Superior temporal gyrus (tissue), 1 donor: ENCODE measurements around the gene TEX54.
"Not testable (repeated sequence)": the region's sequence is repeated elsewhere in the genome, so short reads cannot be mapped to it uniquely, and the experiment has no call there.

Experiments used
- DNase-seq: peaks from one replicate; pipeline ENCODE4 v3.0.0-alpha.2; 2016; ENCODE audit errors: extremely low spot score

The TEX54 gene

DNA sequence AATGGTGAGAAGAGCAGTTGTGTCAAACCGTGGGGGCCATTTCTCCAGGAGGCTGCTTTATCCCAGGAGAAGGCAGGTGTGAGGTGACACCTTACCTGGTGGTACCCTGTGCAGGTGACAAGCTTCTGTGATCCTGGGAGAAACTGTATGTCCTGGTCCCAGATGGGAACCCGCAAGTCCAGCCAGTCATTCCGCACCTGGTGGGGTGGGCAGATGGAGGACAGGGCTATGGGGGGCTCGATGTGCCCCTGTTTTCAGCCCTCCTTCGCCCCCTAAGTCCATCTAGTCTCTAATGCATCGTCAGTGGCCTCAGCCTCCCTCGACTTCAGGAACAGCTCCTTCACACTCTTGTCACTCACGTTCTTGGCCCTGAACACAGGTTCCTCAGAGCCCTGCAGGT lies 2.7 kb upstream of the TEX54 start:
- no peak for DNase-seq

- DNase-seq: peak; percentile 99
Observed at GRCh38 chr11:62831520-62832335, 913 bp downstream of the TEX54 start, which contains the start of gene STX5. Gene STX5 (minus strand): TSS chr11:62832051. CDS start chr11:62831243, 808 bp downstream.

GRCh38 chr11:62830904-62831519 lies 1.6 kb downstream of the TEX54 start:
- DNase-seq: no peak

GRCh38 chr11:62828130-62828529 lies 4.5 kb downstream of the TEX54 start:
- not testable (repeated sequence) for DNase-seq

DNA sequence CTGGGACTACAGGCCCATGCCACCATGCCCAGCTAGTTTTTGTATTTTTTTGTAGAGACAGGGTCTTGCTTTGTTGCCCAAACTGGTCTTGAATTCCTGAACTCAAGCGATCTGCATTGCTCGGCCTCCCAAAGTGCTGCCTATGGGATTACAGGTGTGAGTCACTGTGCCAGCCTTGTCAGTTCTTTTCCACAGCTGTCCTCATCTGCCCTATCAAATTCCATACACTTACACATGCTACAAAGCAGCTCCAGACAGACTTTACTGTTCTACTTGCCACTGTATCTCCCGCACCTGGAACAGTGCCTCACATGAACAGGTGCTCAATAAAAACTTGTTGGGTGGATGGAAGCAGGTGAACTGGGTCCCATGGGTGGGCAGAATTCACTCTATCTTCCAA lies 9.0 kb downstream of the TEX54 start:
- DNase-seq: no peak

DNA sequence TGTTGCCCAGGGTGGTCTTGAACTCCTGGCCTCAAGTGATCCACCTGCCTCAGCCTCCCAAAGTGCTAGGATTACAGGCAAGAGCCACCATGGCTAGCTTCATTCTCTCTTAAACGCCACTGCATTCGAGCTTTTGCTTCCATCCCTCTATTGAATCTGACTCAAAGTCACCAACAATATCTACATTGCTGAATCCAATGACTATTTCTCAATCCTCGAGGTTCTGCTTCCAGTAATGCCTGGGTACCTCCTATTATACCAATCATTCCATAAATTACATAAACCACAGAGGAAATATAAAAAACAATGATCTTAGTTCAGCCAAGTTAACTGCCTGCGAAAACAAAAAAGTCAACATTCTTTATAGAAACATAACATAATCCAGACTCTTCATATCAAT lies 15.5 kb downstream of the TEX54 start:
- no peak for DNase-seq

GRCh38 chr11:62816557-62816956 lies 16.1 kb downstream of the TEX54 start:
- DNase-seq: no peak

- DNase-seq: no peak
Observed at GRCh38 chr11:62811659-62812058, 21.0 kb downstream of the TEX54 start.

DNA sequence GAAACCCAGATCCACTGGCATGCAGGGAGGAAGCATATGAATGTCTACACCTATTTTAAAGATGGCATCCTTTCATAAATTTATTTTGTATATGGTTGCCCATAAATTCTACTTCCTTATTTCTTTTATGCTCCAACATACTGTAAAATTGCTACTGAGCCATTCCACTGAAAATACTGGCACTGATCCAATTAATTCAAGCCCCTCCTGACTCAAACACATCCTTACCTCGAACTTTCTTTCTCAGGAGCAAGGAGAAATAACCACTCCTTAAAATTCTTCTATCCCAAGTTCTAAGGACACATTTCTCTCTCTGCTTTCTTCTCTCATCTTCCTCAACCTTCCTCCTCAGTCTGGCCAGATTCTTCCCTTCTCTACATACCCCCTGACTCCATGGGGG lies 21.9 kb downstream of the TEX54 start:
- no peak for DNase-seq

DNA sequence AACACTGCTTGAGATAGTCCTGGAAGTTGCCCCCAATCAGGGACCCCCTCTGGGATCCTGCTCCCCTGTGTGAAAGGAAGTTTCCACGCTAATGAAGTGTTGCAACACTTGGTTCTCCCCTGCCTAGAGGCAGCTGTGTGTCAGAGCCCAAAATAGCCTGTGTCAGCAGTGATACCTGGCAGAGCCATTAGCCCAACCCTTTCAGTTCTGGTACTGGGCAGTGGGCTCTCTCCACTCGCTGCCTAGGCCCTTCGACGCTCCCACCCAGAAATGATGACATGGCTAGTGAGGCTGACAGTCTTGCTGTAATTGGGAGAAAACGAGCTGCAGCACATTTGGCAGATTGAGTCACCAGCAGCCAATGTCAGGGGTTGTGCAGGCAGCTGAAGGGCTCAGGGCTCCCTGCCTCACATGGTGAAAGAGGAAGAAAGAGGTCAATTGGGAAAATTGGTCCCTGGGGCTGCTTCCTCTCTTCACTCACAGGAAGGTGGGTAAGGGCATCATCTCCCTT lies 26.0 kb downstream of the TEX54 start:
- DNase-seq: no peak

- no peak for DNase-seq
Observed at GRCh38 chr11:62805961-62806441, 26.6 kb downstream of the TEX54 start.

GRCh38 chr11:62805076-62805892 lies 27.4 kb downstream of the TEX54 start, which contains the start of gene NXF1:
Gene NXF1 (minus strand): TSS chr11:62805440. CDS start chr11:62805356, 84 bp downstream.
- DNase-seq: peak; percentile 95

- DNase-seq: peak; percentile 14
Observed at GRCh38 chr11:62804310-62805075, 28.1 kb downstream of the TEX54 start.

GRCh38 chr11:62801071-62801470 lies 31.6 kb downstream of the TEX54 start:
- no peak for DNase-seq

GRCh38 chr11:62799486-62799885 lies 33.2 kb downstream of the TEX54 start:
- no peak for DNase-seq

- no peak for DNase-seq
Observed at GRCh38 chr11:62796281-62796680, 36.4 kb downstream of the TEX54 start.

DNA sequence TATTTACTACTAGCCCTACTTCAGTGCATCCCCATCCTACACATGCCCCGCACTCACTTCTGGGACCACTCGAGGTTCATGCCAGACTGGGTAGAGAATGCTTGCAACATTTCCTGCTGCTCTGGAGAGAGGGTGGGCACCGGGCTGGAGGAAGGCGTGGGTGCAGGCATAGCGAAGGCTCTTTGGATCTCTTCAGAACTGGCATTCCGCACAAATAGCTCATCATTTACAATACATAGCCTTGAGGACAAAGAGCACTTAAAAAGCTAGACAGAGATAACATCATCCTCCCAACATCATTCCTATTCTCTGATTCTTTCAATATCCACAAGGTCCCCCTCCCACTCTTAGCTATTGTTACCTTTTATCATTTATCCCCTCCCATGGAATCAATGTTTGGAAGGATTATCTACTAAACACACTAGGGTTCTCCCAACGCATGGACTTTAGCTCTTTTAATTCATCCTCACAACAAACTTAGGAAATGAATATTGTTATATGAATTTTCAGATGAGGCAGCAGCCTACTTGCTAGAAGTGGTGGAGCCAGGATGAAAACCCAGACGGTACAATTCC lies 38.4 kb downstream of the TEX54 start:
- no peak for DNase-seq

DNA sequence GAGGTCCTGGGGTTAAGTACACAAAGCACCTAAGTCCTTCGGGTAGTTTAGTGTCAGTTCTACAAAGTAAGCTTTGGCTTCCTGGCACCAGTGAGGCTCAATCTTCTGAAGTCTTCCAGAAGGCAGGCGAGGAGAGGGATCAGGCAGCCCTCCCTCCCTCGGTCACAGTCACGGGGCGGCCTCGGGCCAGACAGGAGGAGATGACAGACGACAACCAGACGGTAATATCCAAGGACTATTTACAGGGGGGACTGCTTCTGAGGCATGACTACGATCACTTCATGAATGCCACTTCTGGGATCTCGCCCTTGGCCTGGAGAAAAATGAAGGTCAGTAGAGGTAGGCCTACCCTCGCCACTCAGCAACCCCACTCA lies 40.5 kb downstream of the TEX54 start:
- DNase-seq: no peak

DNA sequence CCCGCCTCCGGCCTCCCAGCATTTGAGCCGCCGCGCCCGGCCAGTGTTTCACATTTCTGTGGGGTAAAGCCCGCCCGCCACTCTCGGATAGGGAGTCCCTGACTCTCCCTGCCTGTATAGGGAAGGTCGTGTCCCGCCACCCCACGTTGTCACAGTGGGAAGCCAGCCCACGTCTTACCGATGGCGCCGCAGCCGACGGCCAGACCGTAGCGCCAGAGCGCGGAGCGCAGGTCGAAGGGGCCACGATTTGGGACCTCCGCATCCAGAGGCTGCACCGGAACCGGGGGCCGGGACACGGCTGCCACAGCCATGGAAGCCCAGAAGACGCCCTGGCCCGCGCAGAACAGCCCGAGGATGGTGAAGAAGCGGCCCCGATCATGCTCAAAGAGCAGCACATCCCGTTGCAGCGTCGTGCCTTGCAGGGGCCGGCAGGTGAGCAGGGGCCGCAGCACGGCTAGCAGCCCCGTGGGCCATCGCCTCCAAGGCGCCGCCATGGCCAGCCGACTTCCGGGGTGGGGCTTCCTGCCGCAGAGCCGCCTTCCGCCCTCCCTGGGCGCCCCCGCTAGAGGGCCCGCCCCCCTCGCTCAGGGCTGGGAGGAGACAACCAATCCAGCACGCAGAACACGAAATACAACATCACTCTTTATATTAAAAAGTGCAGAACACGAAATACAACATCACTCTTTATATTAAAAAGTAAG lies 41.0 kb downstream of the TEX54 start, which contains the start of gene TMEM223:
Gene TMEM223, minus strand, starts transcription at position 506 of the 701 bp plus-strand sequence. Its CDS starts 12 bp downstream, at position 494.
- DNase-seq: peak; percentile 87

GRCh38 chr11:62789576-62789975 lies 43.1 kb downstream of the TEX54 start:
- no peak for DNase-seq
